Activated T-cell treated with anti-CD3 and anti-CD28 coated beads, Interleukin-2, amount 50 U/mL, for 4 hours (primary cell): ENCODE measurements around the gene CHD9. TPM values are rescaled to one million over a fixed set of nuclear protein-coding genes. Genes with fewer than 3 reads are reported as not detected.
A peak's percentile ranks its signal among the peaks of the same experiment; 100 is the strongest.

Experiments used
- ATAC-seq, 2 donors: fragments of 200-7000 bp; cut with Tn5 transposase; one replicate each; pipeline ENCODE4 v1.10.0; 2021
- DNase-seq: peaks from one replicate; pipeline ENCODE4 v3.0.0-alpha.2; 2020
- H3K27me3 Mint-ChIP-seq: one replicate; pipeline ENCODE4 v1.8.0; 2021; ENCODE audit warnings: low read depth, mixed read lengths
- H3K36me3 Mint-ChIP-seq: one replicate; pipeline ENCODE4 v1.8.0; 2022; ENCODE audit warnings: mixed read lengths; ENCODE audit not compliant: insufficient read depth
- H3K4me1 Mint-ChIP-seq: one replicate; pipeline ENCODE4 v1.8.0; 2021; ENCODE audit warnings: low read depth, mixed read lengths
- H3K4me3 Mint-ChIP-seq: one replicate; pipeline ENCODE4 v1.8.0; 2021; ENCODE audit warnings: mild to moderate bottlenecking, moderate library complexity, mixed read lengths
- H3K9me3 Mint-ChIP-seq: one replicate; pipeline ENCODE4 v1.8.0; 2021; ENCODE audit warnings: mixed read lengths
- total RNA-seq, 3 donors: library from RNA; stranded (reverse); gene quantifications; one replicate each; pipeline ENCODE4 v1.2.1, GENCODE V29; 2021

The CHD9 gene
- total RNA-seq, 3 donors from 2014 or later: 10.8 to 12.7 (median 11.7) TPM

DNA sequence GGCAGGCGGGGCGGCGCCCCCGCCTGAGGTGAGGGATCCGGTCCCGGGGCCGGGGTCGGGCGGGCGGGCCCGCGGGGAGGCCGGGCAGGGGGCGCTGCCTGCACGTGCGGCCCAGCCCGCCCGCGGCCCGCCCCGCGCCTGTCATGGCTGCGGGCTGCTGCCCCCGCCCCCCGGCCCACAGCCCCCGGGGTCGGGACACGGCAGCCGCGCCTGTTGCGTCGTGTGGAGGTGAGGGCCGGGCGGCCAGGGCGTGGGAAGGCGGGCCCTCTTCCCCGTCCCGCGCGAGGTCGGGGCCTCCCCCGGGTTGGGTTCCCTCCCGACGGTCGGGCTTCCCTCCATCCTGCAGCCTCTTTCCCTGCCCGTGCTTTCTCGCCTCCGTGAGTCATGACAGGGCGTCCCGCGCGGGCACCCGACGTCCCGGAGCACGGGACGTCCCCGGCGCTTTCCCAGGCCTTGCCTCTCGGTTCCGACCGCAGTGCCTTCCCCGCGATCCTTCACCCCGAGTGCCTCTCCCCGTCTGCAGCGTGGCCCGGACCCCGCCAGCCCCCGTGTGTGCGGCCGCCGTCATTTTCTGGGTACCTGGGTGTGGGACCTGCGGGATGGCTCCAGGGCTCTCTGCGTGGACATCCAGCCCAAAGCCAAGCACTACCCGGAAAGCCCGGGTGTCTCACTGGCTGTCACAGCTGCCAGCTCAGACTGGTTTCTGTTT, 76.7 kb downstream of the CHD9 start:
- Mint-ChIP-seq H3K4me1 (peaks cover 16% of the 10 kb centered on the region), H3K27me3 (no peaks in the 10 kb centered on the region), H3K9me3 (no peaks in the 10 kb centered on the region), H3K4me3 (peak overlapping the region; percentile 88), H3K36me3 (no peaks in the 10 kb centered on the region)
- peak; percentile 37 for DNase-seq
- peak; percentile 33 to 39 for ATAC-seq

DNA sequence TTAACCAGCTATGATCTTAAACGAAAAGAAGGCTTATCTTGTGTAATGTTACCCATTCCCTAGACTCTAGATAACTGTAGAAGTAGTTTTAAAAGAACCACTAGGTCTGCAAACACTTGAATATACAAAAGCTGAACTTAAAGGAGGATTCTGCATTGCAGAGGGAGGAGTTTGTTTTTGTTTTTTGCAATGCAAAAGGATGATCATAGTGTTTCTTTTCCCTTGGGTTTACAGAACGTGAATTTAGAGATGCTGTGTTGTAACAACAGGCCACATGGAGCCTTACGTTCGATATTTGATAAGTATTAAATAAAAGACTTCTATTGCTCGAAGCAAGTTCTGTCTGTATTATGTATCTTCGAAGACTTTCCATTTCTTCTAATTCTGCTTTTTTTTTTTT, 77.6 kb downstream of the CHD9 start:
- peaks cover 16% of the 10 kb centered on the region for H3K4me1 Mint-ChIP-seq
- H3K9me3 Mint-ChIP-seq: no peaks in the 10 kb centered on the region
- H3K4me3 Mint-ChIP-seq: peak overlapping the region; percentile 88
- ATAC-seq (no peak), DNase-seq (no peak)
- H3K36me3 Mint-ChIP-seq: no peaks in the 10 kb centered on the region
- no peaks in the 10 kb centered on the region for H3K27me3 Mint-ChIP-seq

DNA sequence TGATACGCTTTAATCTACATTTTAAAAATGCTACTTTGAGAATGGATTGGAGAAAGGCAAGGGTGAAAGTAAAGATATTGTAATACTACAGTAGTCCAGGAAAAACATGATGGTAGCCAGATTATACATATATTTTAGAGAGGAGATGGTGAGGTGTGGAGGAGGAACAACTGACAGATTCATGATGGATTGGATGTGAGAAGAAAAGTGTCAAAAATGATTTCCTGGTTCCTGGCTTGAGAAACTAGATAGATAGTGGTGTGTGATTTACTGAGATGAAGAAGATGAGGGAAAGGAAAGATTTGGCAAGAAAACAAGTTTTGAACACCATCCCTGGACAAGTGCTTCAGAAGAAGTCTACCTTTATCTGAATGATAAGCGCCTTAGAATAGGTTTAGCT, 80.5 kb downstream of the CHD9 start:
- ATAC-seq: no peak
- H3K27me3 Mint-ChIP-seq: no peaks in the 10 kb centered on the region
- H3K4me3 Mint-ChIP-seq: no peak overlapping the region
- H3K9me3 Mint-ChIP-seq: no peaks in the 10 kb centered on the region
- H3K36me3 Mint-ChIP-seq: no peaks in the 10 kb centered on the region
- H3K4me1 Mint-ChIP-seq: peaks cover 9% of the 10 kb centered on the region
- no peak for DNase-seq

DNA sequence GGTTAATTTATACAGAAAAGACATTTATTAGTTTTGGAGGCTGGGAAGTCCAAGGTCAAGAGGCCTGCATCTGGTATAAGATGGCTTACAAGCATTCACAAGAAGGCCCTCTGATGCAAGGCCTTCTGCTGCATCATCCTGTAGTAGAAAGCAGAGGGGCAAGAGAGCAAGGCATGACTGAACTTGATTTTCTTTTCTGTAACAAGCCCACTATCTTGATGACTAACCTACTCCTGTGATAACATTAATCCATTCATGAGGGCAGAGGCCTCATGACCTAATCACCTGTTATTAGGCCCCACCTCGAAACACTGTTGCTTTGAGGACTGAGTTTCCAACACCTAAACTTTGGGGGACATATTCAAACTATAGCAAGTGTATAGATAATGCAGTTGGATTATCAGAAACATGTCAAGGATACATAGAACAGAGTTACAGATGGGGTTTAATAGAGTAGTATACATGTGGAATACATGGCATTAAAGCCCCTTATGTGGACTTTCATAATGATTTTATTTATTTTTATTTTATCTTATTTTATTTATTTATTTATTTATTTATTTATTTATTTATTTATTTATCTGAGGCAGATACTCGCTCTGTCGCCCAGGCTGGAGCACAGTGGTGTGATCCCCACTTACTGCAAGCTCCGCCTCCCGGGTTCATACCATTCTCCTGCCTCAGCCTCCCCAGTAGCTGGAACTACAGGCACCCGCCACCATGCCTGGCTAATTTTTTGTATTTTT, 88.2 kb downstream of the CHD9 start:
- DNase-seq (no peak), ATAC-seq (no peak)
- Mint-ChIP-seq H3K4me1 (peaks cover 1% of the 10 kb centered on the region), H3K9me3 (no peaks in the 10 kb centered on the region), H3K4me3 (no peak overlapping the region), H3K36me3 (no peaks in the 10 kb centered on the region), H3K27me3 (no peaks in the 10 kb centered on the region)

DNA sequence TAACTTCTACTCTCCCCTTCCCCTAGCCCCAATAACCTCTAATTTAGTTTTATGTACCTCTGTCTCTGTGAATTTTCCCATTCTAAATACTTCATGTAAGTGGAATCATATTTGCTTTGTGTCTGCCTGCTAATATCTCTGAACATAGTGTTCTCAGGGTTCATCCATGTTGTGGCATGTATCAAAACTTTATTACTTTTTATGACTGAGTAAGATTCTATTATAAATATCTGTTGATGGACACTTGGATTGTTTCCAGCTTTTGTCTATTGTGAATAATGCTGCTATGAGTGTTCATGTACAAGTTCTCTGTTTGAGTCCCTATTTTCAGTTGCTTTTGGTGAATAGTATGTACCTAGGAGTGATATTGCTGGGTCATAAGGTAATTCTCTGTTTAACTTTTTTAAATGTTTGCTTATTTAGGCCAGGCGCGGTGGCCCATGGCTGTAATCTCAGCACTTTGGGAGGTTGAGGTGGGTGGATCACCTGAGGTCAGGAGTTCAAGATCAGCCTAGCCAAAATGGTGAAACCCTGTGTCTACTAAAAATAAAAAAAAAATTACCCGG, 92.8 kb downstream of the CHD9 start:
- H3K4me1 Mint-ChIP-seq: peaks cover 3% of the 10 kb centered on the region
- peaks cover 4% of the 10 kb centered on the region for H3K36me3 Mint-ChIP-seq
- H3K27me3 Mint-ChIP-seq: no peaks in the 10 kb centered on the region
- no peak overlapping the region for H3K4me3 Mint-ChIP-seq
- DNase-seq (no peak), ATAC-seq (no peak)
- peaks cover 5% of the 10 kb centered on the region for H3K9me3 Mint-ChIP-seq

- Mint-ChIP-seq H3K9me3 (peaks cover 5% of the 10 kb centered on the region), H3K4me1 (peaks cover 3% of the 10 kb centered on the region), H3K36me3 (peaks cover 5% of the 10 kb centered on the region), H3K4me3 (no peak overlapping the region), H3K27me3 (no peaks in the 10 kb centered on the region)
- ATAC-seq: no peak
- DNase-seq: no peak
Observed at GRCh38 chr16:53150769-53151168, 96.0 kb downstream of the CHD9 start.

- peaks cover 5% of the 10 kb centered on the region for H3K9me3 Mint-ChIP-seq
- H3K27me3 Mint-ChIP-seq: no peaks in the 10 kb centered on the region
- no peak overlapping the region for H3K4me3 Mint-ChIP-seq
- H3K4me1 Mint-ChIP-seq: peaks cover 3% of the 10 kb centered on the region
- ATAC-seq (no peak), DNase-seq (no peak)
- peaks cover 21% of the 10 kb centered on the region for H3K36me3 Mint-ChIP-seq
Observed at GRCh38 chr16:53152329-53152728, 97.5 kb downstream of the CHD9 start.

GRCh38 chr16:53153130-53153529, 98.3 kb downstream of the CHD9 start:
- ATAC-seq (no peak), DNase-seq (no peak)
- H3K4me3 Mint-ChIP-seq: no peak overlapping the region
- peaks cover 3% of the 10 kb centered on the region for H3K4me1 Mint-ChIP-seq
- no peaks in the 10 kb centered on the region for H3K27me3 Mint-ChIP-seq
- H3K36me3 Mint-ChIP-seq: peaks cover 22% of the 10 kb centered on the region
- H3K9me3 Mint-ChIP-seq: peaks cover 5% of the 10 kb centered on the region

DNA sequence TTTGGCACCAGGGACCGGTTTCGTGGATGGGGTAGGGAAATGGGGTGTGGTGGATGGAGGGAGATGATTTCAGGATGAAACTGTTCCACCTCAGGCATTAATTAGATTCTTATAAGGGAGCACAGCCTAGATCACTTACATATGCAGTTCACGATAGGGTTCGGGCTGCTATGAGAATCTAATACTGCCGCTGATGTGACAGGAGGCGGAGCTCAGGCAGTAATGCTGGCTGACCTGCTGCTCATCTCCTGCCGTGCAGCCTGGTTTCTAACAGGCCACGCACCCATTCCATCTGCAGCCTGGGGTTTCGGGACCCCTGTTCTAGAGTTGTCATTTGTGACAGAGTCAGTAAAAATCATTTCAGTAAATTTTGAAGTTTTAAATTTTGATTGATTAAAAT, 99.7 kb downstream of the CHD9 start:
- ATAC-seq: no peak

GRCh38 chr16:53156516-53156915, 101.7 kb downstream of the CHD9 start:
- peaks cover 18% of the 10 kb centered on the region for H3K36me3 Mint-ChIP-seq
- no peaks in the 10 kb centered on the region for H3K27me3 Mint-ChIP-seq
- DNase-seq: no peak
- no peaks in the 10 kb centered on the region for H3K9me3 Mint-ChIP-seq
- H3K4me1 Mint-ChIP-seq: no peaks in the 10 kb centered on the region
- no peak overlapping the region for H3K4me3 Mint-ChIP-seq
- ATAC-seq: no peak

More for the DNA sequence above, 99.7 kb downstream of the CHD9 start:
- Mint-ChIP-seq H3K9me3 (no peaks in the 10 kb centered on the region), H3K4me1 (no peaks in the 10 kb centered on the region), H3K36me3 (peaks cover 18% of the 10 kb centered on the region), H3K4me3 (no peak overlapping the region), H3K27me3 (no peaks in the 10 kb centered on the region)
- no peak for DNase-seq

DNA sequence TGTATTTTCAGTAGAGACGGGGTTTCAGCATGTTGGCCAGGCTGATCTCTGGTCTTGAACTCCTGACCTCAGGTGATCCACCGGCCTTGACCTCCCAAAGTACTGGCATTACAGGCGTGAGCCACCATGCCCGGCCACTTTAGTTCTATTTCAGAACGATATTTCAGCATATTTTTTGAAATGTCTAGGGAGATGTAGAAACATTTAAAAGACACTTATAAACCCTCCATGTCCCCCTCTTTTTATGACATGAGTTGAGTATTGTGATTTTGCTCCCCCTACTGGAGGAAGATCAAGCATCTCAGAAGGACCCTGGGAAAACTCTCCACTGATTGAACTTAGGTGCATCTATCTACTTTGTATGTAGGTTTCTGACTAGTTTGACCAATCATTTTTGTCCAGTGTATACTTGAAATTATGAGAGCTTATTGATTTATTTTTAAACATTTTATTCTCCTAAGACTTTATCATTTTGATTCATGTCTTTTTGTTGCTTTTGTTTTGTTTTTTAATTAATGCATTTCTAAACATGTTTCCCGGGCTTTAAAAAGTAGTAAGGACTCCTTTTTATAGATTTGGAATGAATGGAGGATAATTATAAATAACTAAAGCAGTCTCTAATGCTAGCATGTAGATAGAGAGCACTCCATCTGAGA, 105.1 kb downstream of the CHD9 start:
- Mint-ChIP-seq H3K4me3 (no peak overlapping the region), H3K4me1 (no peaks in the 10 kb centered on the region), H3K36me3 (peaks cover 24% of the 10 kb centered on the region), H3K9me3 (no peaks in the 10 kb centered on the region), H3K27me3 (no peaks in the 10 kb centered on the region)
- peak; percentile 62 to 66 for ATAC-seq
- no peak for DNase-seq

- ATAC-seq (no peak), DNase-seq (no peak)
- H3K4me3 Mint-ChIP-seq: no peak overlapping the region
- no peaks in the 10 kb centered on the region for H3K9me3 Mint-ChIP-seq
- H3K4me1 Mint-ChIP-seq: peaks cover 7% of the 10 kb centered on the region
- peaks cover 7% of the 10 kb centered on the region for H3K36me3 Mint-ChIP-seq
- H3K27me3 Mint-ChIP-seq: no peaks in the 10 kb centered on the region
Observed at GRCh38 chr16:53166099-53166498, 111.3 kb downstream of the CHD9 start.

- Mint-ChIP-seq H3K36me3 (peaks cover 5% of the 10 kb centered on the region), H3K4me1 (peaks cover 10% of the 10 kb centered on the region), H3K4me3 (no peak overlapping the region), H3K9me3 (no peaks in the 10 kb centered on the region), H3K27me3 (no peaks in the 10 kb centered on the region)
- ATAC-seq: no peak
- DNase-seq: no peak
Observed at GRCh38 chr16:53168744-53169143, 114.0 kb downstream of the CHD9 start.

GRCh38 chr16:53172517-53172916, 117.7 kb downstream of the CHD9 start:
- H3K4me1 Mint-ChIP-seq: peaks cover 11% of the 10 kb centered on the region
- no peak overlapping the region for H3K4me3 Mint-ChIP-seq
- H3K27me3 Mint-ChIP-seq: no peaks in the 10 kb centered on the region
- ATAC-seq (no peak), DNase-seq (no peak)
- no peaks in the 10 kb centered on the region for H3K9me3 Mint-ChIP-seq
- peaks cover 4% of the 10 kb centered on the region for H3K36me3 Mint-ChIP-seq
